ENCODE data around the gene DNAH11.

The DNAH11 gene

GRCh38 chr7:21805791-21806190 is 263.0 kb downstream of the DNAH11 start:
- H3K4ac ChIP-seq (ENCODE audit: low read depth, low read length), result no peak overlapping the region
- no peak overlapping the region for H3K14ac ChIP-seq (ENCODE audit: low read length)
- H2BK120ac ChIP-seq (ENCODE audit: insufficient read depth, low read length, poor library complexity), result no peak overlapping the region
- no CpG with 5 or more reads among the region's 1 CpG for WGBS (ENCODE audit: extremely low coverage, insufficient coverage, insufficient read length)
- no peaks in the 10 kb centered on the region for H3K79me1 ChIP-seq (ENCODE audit: low read length)
- no peak overlapping the region for H4K91ac ChIP-seq (ENCODE audit: low read depth, low read length)
- H3K79me2 ChIP-seq (ENCODE audit: control insufficient read depth, insufficient read depth, low read length, poor library complexity), result no peaks in the 10 kb centered on the region
- H3K9ac ChIP-seq (ENCODE audit: low read length), result no peak overlapping the region
- no peak overlapping the region for H3K4me2 ChIP-seq (ENCODE audit: low read length)
- H3K27ac ChIP-seq (ENCODE audit: low read depth, low read length), result no peak overlapping the region
- H2AFZ ChIP-seq (ENCODE audit: insufficient read depth, low read length, poor library complexity), result no peak overlapping the region
- H2BK12ac ChIP-seq (ENCODE audit: low read length), result no peak overlapping the region
- no peaks in the 10 kb centered on the region for H3K4me1 ChIP-seq (ENCODE audit: control insufficient read depth in 1 of 2, insufficient read depth in 2 of 2, low read length in 2 of 2)
- H3K27me3 ChIP-seq (ENCODE audit: insufficient read depth, low read length), result no peaks in the 10 kb centered on the region
- no peak for DNase-seq
- H2AK5ac ChIP-seq (ENCODE audit: low read length), result no peak overlapping the region
- H3K4me3 ChIP-seq (ENCODE audit: low read depth, low read length), result no peak overlapping the region
- H3K23ac ChIP-seq (ENCODE audit: low read length), result no peak overlapping the region
- H3K9me3 ChIP-seq (ENCODE audit: insufficient read depth, low read depth, low read length), result no peaks in the 10 kb centered on the region
- H3K36me3 ChIP-seq (ENCODE audit: control insufficient read depth in 1 of 2, insufficient read depth in 2 of 2, low read length in 2 of 2), result no peaks in the 10 kb centered on the region
- H3K18ac ChIP-seq (ENCODE audit: low read length), result no peak overlapping the region
- H2BK5ac ChIP-seq (ENCODE audit: low read depth, low read length, poor library complexity), result no peak overlapping the region
- H4K12ac ChIP-seq (ENCODE audit: low read depth, low read length), result no peak overlapping the region
- no peak overlapping the region for H4K8ac ChIP-seq (ENCODE audit: low read depth, low read length)

- no peak overlapping the region for H3K4ac ChIP-seq (ENCODE audit: low read depth, low read length)
- H3K23ac ChIP-seq (ENCODE audit: low read length), result no peak overlapping the region
- no peaks in the 10 kb centered on the region for H3K27me3 ChIP-seq (ENCODE audit: insufficient read depth, low read length)
- H4K12ac ChIP-seq (ENCODE audit: low read depth, low read length), result no peak overlapping the region
- no peaks in the 10 kb centered on the region for H3K4me1 ChIP-seq (ENCODE audit: control insufficient read depth in 1 of 2, insufficient read depth in 2 of 2, low read length in 2 of 2)
- WGBS (ENCODE audit: extremely low coverage, insufficient coverage, insufficient read length), result no CpG with 5 or more reads among the region's 3 CpGs
- no peak overlapping the region for H2AK5ac ChIP-seq (ENCODE audit: low read length)
- no peak overlapping the region for H3K18ac ChIP-seq (ENCODE audit: low read length)
- H3K14ac ChIP-seq (ENCODE audit: low read length), result no peak overlapping the region
- no peak overlapping the region for H2AFZ ChIP-seq (ENCODE audit: insufficient read depth, low read length, poor library complexity)
- H3K79me2 ChIP-seq (ENCODE audit: control insufficient read depth, insufficient read depth, low read length, poor library complexity), result no peaks in the 10 kb centered on the region
- H3K79me1 ChIP-seq (ENCODE audit: low read length), result no peaks in the 10 kb centered on the region
- no peak overlapping the region for H4K91ac ChIP-seq (ENCODE audit: low read depth, low read length)
- H2BK12ac ChIP-seq (ENCODE audit: low read length), result no peak overlapping the region
- H3K9me3 ChIP-seq (ENCODE audit: insufficient read depth, low read depth, low read length), result no peaks in the 10 kb centered on the region
- H3K4me2 ChIP-seq (ENCODE audit: low read length), result no peak overlapping the region
- no peak overlapping the region for H2BK120ac ChIP-seq (ENCODE audit: insufficient read depth, low read length, poor library complexity)
- H3K9ac ChIP-seq (ENCODE audit: low read length), result no peak overlapping the region
- H3K4me3 ChIP-seq (ENCODE audit: low read depth, low read length), result no peak overlapping the region
- no peak overlapping the region for H3K27ac ChIP-seq (ENCODE audit: low read depth, low read length)
- no peaks in the 10 kb centered on the region for H3K36me3 ChIP-seq (ENCODE audit: control insufficient read depth in 1 of 2, insufficient read depth in 2 of 2, low read length in 2 of 2)
- H2BK5ac ChIP-seq (ENCODE audit: low read depth, low read length, poor library complexity), result no peak overlapping the region
- H4K8ac ChIP-seq (ENCODE audit: low read depth, low read length), result no peak overlapping the region
- no peak for DNase-seq
Measured at GRCh38 chr7:21806388-21806787, 263.5 kb downstream of the DNAH11 start.

DNA sequence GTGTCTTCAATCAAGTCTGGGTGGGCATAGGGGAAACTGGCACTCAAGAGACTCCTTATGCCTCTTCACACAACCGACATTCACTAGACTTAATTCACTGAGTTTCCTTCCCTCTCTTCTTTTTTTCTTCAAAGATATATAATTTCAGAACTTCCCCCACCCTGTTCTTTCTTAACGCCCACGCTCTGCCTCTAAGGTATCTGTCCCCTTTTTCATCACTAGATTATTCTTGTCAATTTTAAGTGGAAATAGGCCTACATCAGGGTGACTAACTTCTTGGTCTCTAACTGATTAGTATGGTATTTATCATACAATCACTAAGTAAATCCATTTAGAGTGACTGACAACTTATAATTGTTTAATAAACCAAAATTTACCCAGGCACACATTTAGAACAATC is 276.2 kb downstream of the DNAH11 start:
- Histone ChIP-seq H4K91ac (ENCODE audit: low read depth, low read length) (no peak overlapping the region), H3K9ac (ENCODE audit: low read length) (no peak overlapping the region), H4K8ac (ENCODE audit: low read depth, low read length) (no peak overlapping the region), H3K79me2 (ENCODE audit: control insufficient read depth, insufficient read depth, low read length, poor library complexity) (no peaks in the 10 kb centered on the region), H2BK120ac (ENCODE audit: insufficient read depth, low read length, poor library complexity) (no peak overlapping the region), H3K36me3 (ENCODE audit: control insufficient read depth in 1 of 2, insufficient read depth in 2 of 2, low read length in 2 of 2) (no peaks in the 10 kb centered on the region), H3K9me3 (ENCODE audit: insufficient read depth, low read depth, low read length) (no peaks in the 10 kb centered on the region), H2BK12ac (ENCODE audit: low read length) (no peak overlapping the region), H3K4ac (ENCODE audit: low read depth, low read length) (no peak overlapping the region), H3K4me3 (ENCODE audit: low read depth, low read length) (no peak overlapping the region), H2AK5ac (ENCODE audit: low read length) (no peak overlapping the region), H2AFZ (ENCODE audit: insufficient read depth, low read length, poor library complexity) (no peak overlapping the region), H3K23ac (ENCODE audit: low read length) (no peak overlapping the region), H3K79me1 (ENCODE audit: low read length) (no peaks in the 10 kb centered on the region), H3K4me1 (ENCODE audit: control insufficient read depth in 1 of 2, insufficient read depth in 2 of 2, low read length in 2 of 2) (no peaks in the 10 kb centered on the region), H3K4me2 (ENCODE audit: low read length) (no peak overlapping the region), H3K27ac (ENCODE audit: low read depth, low read length) (no peak overlapping the region), H4K12ac (ENCODE audit: low read depth, low read length) (no peak overlapping the region), H3K18ac (ENCODE audit: low read length) (no peak overlapping the region), H3K14ac (ENCODE audit: low read length) (no peak overlapping the region), H2BK5ac (ENCODE audit: low read depth, low read length, poor library complexity) (no peak overlapping the region), H3K27me3 (ENCODE audit: insufficient read depth, low read length) (no peaks in the 10 kb centered on the region)
- DNase-seq, result no peak
- no CpG with 5 or more reads among the region's 3 CpGs for WGBS (ENCODE audit: extremely low coverage, insufficient coverage, insufficient read length)

DNA sequence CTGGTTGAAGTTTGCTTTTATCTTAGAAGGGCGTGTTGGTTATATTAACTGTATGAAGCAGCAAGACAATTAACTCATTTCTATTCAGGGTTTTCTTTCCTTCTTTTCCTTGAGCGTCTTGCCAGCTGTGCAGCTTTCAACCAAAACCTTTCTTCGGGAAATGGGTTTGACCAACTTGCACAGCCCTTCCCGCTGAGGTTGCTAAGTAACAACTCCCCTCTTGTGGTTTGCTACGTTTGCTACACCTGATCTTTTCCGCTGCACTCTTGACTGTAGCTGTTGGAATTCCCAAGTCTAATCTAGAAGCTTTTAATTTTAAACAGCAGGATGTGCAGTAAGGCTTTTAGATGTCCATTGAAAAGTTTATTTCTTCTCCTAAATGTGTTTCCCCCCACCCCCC is 286.0 kb downstream of the DNAH11 start:
- Histone ChIP-seq H3K18ac (ENCODE audit: low read length) (no peak overlapping the region), H3K9me3 (ENCODE audit: insufficient read depth, low read depth, low read length) (no peaks in the 10 kb centered on the region), H3K14ac (ENCODE audit: low read length) (no peak overlapping the region), H3K27ac (ENCODE audit: low read depth, low read length) (no peak overlapping the region), H2BK5ac (ENCODE audit: low read depth, low read length, poor library complexity) (no peak overlapping the region), H3K4me1 (ENCODE audit: control insufficient read depth in 1 of 2, insufficient read depth in 2 of 2, low read length in 2 of 2) (no peaks in the 10 kb centered on the region), H3K9ac (ENCODE audit: low read length) (no peak overlapping the region), H2BK12ac (ENCODE audit: low read length) (no peak overlapping the region), H3K4me3 (ENCODE audit: low read depth, low read length) (no peak overlapping the region), H3K79me2 (ENCODE audit: control insufficient read depth, insufficient read depth, low read length, poor library complexity) (no peaks in the 10 kb centered on the region), H3K4me2 (ENCODE audit: low read length) (no peak overlapping the region), H4K12ac (ENCODE audit: low read depth, low read length) (no peak overlapping the region), H3K79me1 (ENCODE audit: low read length) (no peaks in the 10 kb centered on the region), H2AFZ (ENCODE audit: insufficient read depth, low read length, poor library complexity) (no peak overlapping the region), H3K36me3 (ENCODE audit: control insufficient read depth in 1 of 2, insufficient read depth in 2 of 2, low read length in 2 of 2) (no peaks in the 10 kb centered on the region), H2AK5ac (ENCODE audit: low read length) (no peak overlapping the region), H3K27me3 (ENCODE audit: insufficient read depth, low read length) (no peaks in the 10 kb centered on the region), H3K23ac (ENCODE audit: low read length) (no peak overlapping the region), H2BK120ac (ENCODE audit: insufficient read depth, low read length, poor library complexity) (no peak overlapping the region), H3K4ac (ENCODE audit: low read depth, low read length) (no peak overlapping the region), H4K8ac (ENCODE audit: low read depth, low read length) (no peak overlapping the region), H4K91ac (ENCODE audit: low read depth, low read length) (no peak overlapping the region)
- no peak for DNase-seq
- no CpG with 5 or more reads among the region's 6 CpGs for WGBS (ENCODE audit: extremely low coverage, insufficient coverage, insufficient read length)

Data from trophoblast cell (in vitro differentiated cells and primary cell).